HG03060 (cell line): ENCODE data around the gene PRDM5.

Source experiments
- ATAC-seq: cut with Tn5 transposase; IDR thresholded peaks from one replicate; pipeline ENCODE4 v1.9.1; 2021; ENCODE audit warnings: low read depth, moderate number of reproducible peaks; ENCODE audit not compliant: unreplicated experiment

The PRDM5 gene

GRCh38 chr4:120916937-120917336, 5.6 kb downstream of the PRDM5 start:
- no peak for ATAC-seq

DNA sequence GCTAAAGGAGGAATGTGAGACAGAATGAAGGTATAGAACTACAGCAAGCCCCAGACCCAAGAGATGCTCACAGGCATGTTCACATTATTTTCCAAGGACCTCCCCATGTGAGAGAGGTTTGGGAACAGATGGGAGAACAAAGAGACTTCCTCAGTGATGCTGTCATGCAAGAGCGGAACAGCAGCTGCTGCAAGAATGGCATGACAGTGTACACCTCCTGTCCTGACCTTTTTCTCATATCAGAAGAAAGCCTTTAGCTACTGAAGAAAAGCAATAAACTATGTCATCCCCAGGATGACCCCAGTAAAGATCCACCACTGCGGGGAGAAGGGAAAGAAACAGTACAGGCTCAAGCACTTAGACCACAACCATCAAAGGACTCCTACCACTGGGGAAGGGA, 7.2 kb downstream of the PRDM5 start:
- ATAC-seq: no peak

GRCh38 chr4:120903419-120903818, 19.1 kb downstream of the PRDM5 start:
- ATAC-seq: no peak

GRCh38 chr4:120902925-120903324, 19.6 kb downstream of the PRDM5 start:
- ATAC-seq: no peak

- no peak for ATAC-seq
Observed at GRCh38 chr4:120901731-120902130, 20.8 kb downstream of the PRDM5 start.

- no peak for ATAC-seq
Observed at GRCh38 chr4:120897981-120898719, 24.4 kb downstream of the PRDM5 start.

DNA sequence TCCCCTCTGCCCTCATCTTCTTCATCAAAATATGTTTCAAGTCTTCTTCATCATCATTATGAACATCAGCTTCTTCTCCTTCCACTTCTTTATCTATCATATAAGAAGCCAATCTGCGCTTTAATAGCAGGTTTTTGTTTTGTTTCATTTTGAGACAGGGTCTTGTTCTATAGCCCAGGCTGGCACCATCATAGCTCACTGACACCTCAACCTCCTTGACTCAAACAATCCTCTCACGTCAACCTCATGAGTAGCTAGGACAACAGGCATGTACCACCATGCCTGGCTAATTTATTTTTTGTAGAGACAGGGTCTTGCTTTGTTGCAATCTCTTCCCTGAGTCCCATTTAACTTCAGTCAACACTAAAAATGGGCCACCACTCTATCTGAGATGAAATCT, 27.0 kb downstream of the PRDM5 start:
- ATAC-seq: no peak

DNA sequence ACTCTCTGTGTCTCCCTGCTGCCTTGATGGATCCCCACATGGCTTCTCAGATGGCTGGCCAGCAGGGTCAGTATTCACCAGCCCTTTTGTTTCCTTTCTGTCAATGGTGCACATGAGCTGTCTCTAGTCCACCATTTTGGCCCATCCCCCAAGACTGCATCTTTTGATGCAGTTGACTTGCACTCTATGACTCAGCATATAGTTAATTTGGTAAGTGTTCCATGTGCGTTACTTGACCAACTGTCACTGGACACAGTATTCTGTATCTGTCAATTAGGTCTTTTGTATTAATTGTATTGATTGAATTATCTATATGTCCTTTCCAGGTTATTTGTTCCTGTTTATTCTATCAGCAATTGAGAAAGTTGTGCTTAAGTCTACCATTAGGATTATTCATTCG, 29.2 kb downstream of the PRDM5 start:
- no peak for ATAC-seq

GRCh38 chr4:120886191-120886590, 36.3 kb downstream of the PRDM5 start:
- ATAC-seq: no peak

DNA sequence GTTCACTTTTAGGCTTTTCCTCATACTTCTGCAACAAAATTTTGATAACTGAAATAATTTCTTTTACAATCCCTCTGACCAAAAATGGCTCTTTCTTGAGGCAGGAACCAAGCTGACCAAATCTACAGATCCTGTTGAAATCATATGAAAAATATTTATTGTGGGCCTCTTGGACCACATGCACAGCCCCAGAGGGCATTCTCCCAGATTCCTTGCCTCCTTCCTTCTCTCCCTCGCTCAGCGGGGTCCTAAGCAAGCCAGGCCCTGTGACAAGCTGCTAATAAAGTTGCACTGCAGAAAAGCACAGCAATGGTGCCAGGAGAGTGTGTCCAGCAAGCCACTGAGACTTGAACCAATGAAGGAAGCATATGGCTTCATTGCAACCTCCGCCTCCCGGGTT, 40.7 kb downstream of the PRDM5 start:
- no peak for ATAC-seq

DNA sequence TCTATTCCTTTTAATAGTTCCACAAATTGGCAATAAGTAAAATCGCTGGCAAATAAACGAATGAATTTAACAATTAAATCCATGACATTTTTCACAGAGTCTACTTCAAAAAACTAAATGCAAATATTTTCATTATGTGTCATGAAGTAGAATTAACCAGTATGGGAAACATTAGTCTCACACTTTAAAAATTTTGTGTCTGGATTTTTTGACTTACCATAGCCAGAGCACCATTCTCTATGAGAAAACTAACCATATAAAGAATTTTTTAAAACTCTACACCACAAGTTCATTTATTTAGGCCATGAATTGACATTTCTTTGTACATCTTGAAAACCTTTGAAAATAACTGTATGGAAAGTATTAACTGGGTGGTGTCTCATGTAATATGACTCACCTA, 41.2 kb downstream of the PRDM5 start:
- ATAC-seq: no peak

GRCh38 chr4:120877021-120877420, 45.5 kb downstream of the PRDM5 start:
- no peak for ATAC-seq

DNA sequence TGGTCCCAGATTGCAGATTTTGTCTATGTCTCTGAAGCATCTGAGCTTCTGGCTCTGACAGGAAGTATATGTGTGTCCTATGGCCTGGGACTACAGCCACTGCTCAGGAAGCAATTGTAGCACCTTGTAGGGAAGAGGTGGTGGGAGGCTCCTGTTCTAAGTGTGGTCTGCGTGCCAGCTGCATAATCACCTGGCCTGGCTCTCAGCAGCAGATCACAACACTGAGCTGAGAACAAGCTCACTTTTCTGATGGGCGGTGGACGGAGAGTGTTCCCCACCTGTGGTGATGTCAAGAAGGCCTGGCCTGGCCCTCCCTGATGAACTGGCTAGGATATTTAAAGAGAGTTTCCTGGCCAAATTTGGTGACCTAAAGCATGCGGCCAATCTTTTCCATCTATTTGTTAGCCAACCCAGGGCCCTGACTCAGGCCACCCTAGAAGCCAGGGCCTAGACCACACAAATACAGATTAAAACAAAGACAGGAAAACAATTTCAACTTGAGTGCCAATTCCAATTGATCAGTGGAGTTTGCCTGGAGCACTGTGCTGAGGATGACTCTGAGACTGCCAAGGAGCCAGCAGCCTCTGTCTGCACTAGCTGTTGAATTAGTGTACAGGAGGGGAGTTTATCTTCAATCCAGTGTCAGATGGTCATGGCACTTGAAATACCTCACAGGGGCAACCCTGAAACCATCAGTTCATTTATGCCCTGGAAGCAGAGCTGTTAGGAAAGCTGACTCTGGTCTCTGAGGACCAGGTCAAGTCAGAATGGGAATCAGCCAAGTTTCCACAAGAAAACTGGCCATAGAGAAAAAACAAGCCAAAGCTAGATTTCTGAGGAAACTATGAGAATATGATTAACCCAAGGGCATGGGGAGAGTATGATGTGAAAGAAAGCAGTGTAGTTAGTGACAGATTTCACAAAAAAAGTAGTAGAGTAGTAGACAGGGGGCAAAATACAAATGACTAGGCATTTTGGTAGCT, 47.4 kb downstream of the PRDM5 start:
- ATAC-seq: no peak

GRCh38 chr4:120873554-120873953, 49.0 kb downstream of the PRDM5 start:
- no peak for ATAC-seq

DNA sequence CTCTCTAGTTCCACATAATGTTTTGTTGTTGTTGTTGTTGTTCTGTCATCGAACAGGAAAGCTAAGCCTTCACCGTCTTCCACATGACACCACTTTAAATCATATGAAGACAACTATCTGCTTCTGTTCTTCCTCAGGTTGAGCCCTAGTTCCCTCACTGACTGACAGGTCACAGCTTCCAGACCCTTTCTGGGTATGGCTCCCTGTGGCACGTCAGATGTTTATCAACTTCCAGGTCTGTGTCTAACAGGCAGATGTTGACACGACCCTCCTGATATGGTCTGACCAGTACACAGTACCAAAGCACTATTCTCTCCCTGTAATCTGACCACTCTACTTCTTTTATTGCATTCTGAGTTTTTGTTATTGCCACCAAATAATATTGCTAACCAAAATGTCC, 51.4 kb downstream of the PRDM5 start:
- ATAC-seq: no peak

- ATAC-seq: no peak
Observed at GRCh38 chr4:120870279-120870673, 52.2 kb downstream of the PRDM5 start.

DNA sequence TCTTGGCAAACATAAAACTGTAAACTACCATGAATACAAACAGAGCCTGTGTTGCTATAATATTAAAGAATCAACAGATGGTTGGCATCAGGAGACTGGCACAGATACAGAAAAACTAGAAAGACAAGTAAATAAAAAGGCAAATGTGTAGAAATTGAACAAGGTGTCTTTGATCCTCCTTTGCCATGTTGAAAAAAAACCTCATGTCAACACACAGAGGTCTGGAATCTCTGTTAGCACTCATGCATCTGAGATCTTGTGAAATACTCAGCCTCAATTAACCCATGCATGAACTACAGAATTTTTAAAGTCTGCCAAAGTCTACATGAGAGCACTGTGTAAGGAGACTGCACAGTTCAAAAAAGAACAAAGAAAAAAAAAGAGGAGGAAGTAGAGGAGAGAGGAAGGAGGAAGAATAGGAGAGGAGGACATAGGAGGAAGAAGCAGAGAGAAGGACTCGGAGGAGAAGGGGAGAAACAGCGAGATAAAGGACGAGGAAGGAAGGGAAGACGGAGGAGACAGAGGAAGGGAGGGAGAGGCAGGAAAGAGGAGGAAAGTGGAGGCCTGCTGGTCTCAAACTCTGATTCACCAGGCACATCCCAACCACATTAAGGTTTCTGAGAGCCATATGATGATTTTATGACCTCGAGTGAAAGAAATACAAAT, 52.8 kb downstream of the PRDM5 start:
- no peak for ATAC-seq

GRCh38 chr4:120867506-120867905, 55.0 kb downstream of the PRDM5 start:
- ATAC-seq: no peak

GRCh38 chr4:120865985-120866384, 56.5 kb downstream of the PRDM5 start:
- ATAC-seq: no peak

- ATAC-seq: no peak
Observed at GRCh38 chr4:120864969-120865368, 57.6 kb downstream of the PRDM5 start.

DNA sequence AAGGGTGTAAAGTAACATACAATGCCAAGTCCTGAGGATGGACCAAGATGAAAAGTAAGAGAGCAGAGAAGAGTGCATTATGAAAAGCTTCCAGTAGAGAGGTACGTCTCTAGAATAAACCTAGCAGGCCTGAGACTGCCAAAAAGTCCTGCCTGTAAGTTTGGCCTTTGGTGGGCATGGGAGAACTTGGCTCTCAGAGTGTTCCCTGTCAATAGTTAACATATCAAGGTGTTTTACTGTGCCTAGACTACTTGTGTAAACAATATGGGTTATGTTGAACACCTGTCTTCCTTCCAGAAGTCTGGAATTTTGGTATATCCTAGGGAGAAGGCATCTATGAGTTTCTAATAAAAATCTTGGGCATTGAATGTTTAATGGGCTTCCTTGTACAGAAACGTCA, 60.1 kb downstream of the PRDM5 start:
- ATAC-seq: no peak
